Activated CD4-positive, alpha-beta T cell treated with anti-CD3 and anti-CD28 coated beads for 36 hours (primary cell): Measurements from ENCODE around the gene PTTG1. TPM values are rescaled to one million over a fixed set of nuclear protein-coding genes. Genes with fewer than 3 reads are reported as not detected.
"Not testable (repeated sequence)": the region's sequence is repeated elsewhere in the genome, so short reads cannot be mapped to it uniquely, and the experiment has no call there.

Experiments used
- ATAC-seq: fragments of 200-7000 bp; cut with Tn5 transposase; one replicate; pipeline ENCODE4 v1.10.0; 2021; ENCODE audit warnings: mild to moderate bottlenecking, moderate library complexity
- CTCF ChIA-PET: fragments of 350-600 bp; sonication (Branson Sonifier 250); formaldehyde crosslinking; loops from one replicate; lab custom pipeline; 2021; ENCODE audit warnings: antibody characterized with exemption; lab: Charles Lee
- POLR2A ChIA-PET: fragments of 350-600 bp; sonication (Branson Sonifier 250); formaldehyde crosslinking; loops from one replicate; lab custom pipeline; 2021; ENCODE audit warnings: antibody characterized with exemption, inconsistent platforms; lab: Charles Lee
- DNase-seq: peaks from one replicate; pipeline ENCODE4 v3.0.0-alpha.2; 2020
- H3K27ac Mint-ChIP-seq: one replicate; pipeline ENCODE4 v1.8.0; 2021; ENCODE audit warnings: mixed read lengths
- H3K27me3 Mint-ChIP-seq: one replicate; pipeline ENCODE4 v1.8.0; 2021; ENCODE audit warnings: mixed read lengths
- H3K36me3 Mint-ChIP-seq: one replicate; pipeline ENCODE4 v1.8.0; 2021; ENCODE audit warnings: low read depth, mixed read lengths
- H3K4me1 Mint-ChIP-seq: one replicate; pipeline ENCODE4 v1.8.0; 2021; ENCODE audit warnings: mixed read lengths
- H3K4me3 Mint-ChIP-seq: one replicate; pipeline ENCODE4 v1.8.0; 2021; ENCODE audit warnings: mild to moderate bottlenecking, moderate library complexity, mixed read lengths
- H3K9me3 Mint-ChIP-seq: one replicate; pipeline ENCODE4 v1.8.0; 2021; ENCODE audit warnings: low read depth, mixed read lengths
- intact Hi-C, 2 experiments: fragments of 100-400 bp; cut with DNase I in 1 of 2; cut with micrococcal nuclease in 1 of 2; formaldehyde crosslinking; loops; one replicate each; pipeline versions ENCODE4 v1.14.2 to v1.15.1; 2022 to 2024; cut with DNase I, micrococcal nuclease
- total RNA-seq, 2 experiments: library from RNA; stranded (reverse); gene quantifications; one replicate each; pipeline ENCODE4 v1.2.3, GENCODE V29; 2021

PTTG1 gene
- total RNA-seq, 2 experiments from 2014 or later: 169 to 212 TPM

DNA sequence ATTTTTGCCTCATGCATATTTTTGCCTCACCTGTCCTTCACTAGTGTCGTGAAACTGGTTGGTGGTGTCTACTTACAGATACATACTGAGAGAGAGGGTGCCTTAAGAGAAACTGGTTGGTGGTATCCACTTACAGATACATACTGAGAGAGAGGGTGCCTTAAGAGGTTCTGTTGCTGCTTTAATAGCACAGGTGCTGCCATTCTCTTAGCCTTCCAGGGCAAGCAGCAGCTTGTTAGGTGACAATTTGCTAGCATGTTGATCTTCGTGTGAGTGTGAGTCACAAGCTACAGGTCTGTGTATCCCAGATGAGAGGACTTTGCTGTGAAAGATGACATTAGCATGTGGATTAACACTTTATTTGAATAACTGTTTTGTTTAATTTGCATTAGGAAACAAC is 1.4 kb downstream of the PTTG1 start:
- Mint-ChIP-seq H3K4me3 (peak overlapping the region; percentile 92), H3K9me3 (no peaks in the 10 kb centered on the region), H3K4me1 (peaks cover 54% of the 10 kb centered on the region), H3K27me3 (no peaks in the 10 kb centered on the region), H3K27ac (peak overlapping the region; percentile 39), H3K36me3 (peaks cover 40% of the 10 kb centered on the region)
- POLR2A ChIA-PET: no interaction called here
- intact Hi-C loops: loop anchor here in 1 of 2 experiments (5.0 kb wide), 1 partner anchor 1161 kb away; the partner anchor contains the start of gene UBLCP1
- ATAC-seq (no peak), DNase-seq (no peak)
- CTCF ChIA-PET: interaction anchor here (0.7 to 9.3 kb wide), 5 partner anchors 8 to 56 kb away, joined by 3 to 107 read pairs (median 4); no protein-coding TSS in a partner anchor

DNA sequence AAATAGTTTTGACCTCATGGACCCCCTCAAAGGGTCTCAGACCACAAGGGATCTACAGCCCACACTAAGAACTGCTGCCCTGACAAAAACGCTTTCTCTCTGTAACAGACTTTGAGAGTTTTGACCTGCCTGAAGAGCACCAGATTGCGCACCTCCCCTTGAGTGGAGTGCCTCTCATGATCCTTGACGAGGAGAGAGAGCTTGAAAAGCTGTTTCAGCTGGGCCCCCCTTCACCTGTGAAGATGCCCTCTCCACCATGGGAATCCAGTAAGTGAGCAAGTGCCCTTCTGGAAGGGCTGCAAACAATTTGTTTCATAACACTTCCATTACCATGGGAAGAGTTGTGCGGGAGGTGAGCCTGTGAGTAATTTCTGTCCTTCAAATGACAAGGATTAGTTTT is 6.0 kb downstream of the PTTG1 start:
- intact Hi-C loops: no loop called here
- Mint-ChIP-seq H3K4me1 (peaks cover 32% of the 10 kb centered on the region), H3K27ac (no peak overlapping the region), H3K9me3 (no peaks in the 10 kb centered on the region), H3K36me3 (peaks cover 49% of the 10 kb centered on the region), H3K27me3 (no peaks in the 10 kb centered on the region), H3K4me3 (no peak overlapping the region)
- no peak for ATAC-seq
- ChIA-PET POLR2A (no interaction called here), CTCF (interaction anchor here (0.9 to 4.2 kb wide), 2 partner anchors 11 to 405 kb away, joined by 3 to 34 read pairs; no protein-coding TSS in a partner anchor)
- DNase-seq: no peak

DNA sequence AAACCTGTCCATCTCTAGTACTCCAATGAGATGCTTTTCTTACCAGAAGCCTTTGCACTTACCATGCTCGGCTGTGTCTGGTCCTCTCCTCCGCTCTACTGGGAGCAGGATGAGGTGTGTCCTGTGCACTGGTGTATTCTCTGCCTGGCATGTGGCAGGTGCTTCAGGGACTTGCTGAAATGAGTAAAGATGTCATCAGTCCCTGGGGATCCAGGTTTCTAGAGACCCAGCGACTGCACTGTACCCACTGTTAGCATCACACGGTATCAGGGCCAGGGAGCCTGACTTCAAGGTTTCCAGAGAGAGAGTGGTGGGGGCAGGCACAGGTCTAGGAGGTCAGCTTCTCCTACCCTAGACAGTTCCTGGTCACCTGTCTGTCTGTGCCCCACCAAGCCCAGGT is 10.5 kb downstream of the PTTG1 start:
- peaks cover 9% of the 10 kb centered on the region for H3K4me1 Mint-ChIP-seq
- ATAC-seq (no peak), DNase-seq (no peak)
- H3K27ac Mint-ChIP-seq: no peak overlapping the region
- H3K9me3 Mint-ChIP-seq: no peaks in the 10 kb centered on the region
- ChIA-PET POLR2A (no interaction called here), CTCF (interaction anchor here (0.6 to 1.0 kb wide), 2 partner anchors 10 to 20 kb away, joined by 3 to 4 read pairs; no protein-coding TSS in a partner anchor)
- peaks cover 4% of the 10 kb centered on the region for H3K27me3 Mint-ChIP-seq
- intact Hi-C loops: loop anchor here in 1 of 2 experiments (10.0 kb wide), 1 partner anchor 413 kb away; no protein-coding TSS in a partner anchor
- peaks cover 20% of the 10 kb centered on the region for H3K36me3 Mint-ChIP-seq
- no peak overlapping the region for H3K4me3 Mint-ChIP-seq

DNA sequence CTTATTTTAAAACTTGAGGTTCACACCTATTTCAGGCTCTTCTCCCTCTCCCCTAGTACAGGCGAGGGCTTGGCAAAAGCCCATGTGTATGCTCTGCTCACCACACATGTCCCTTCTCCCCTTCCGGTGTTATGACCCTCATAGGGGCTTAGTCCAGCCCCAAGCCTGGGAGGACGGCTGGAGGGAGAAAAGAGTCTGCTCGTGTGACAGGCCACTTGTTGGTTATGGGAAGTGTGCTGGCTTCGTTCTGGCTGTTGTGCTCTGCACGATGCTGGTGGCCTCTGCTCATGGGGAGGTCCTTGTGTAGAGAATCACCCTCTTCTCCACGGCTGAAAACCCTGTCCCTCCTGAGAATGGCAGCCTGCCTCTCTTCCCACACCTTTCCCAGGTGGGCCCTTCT is 11.1 kb downstream of the PTTG1 start:
- Mint-ChIP-seq H3K9me3 (no peaks in the 10 kb centered on the region), H3K27ac (no peak overlapping the region)

DNA sequence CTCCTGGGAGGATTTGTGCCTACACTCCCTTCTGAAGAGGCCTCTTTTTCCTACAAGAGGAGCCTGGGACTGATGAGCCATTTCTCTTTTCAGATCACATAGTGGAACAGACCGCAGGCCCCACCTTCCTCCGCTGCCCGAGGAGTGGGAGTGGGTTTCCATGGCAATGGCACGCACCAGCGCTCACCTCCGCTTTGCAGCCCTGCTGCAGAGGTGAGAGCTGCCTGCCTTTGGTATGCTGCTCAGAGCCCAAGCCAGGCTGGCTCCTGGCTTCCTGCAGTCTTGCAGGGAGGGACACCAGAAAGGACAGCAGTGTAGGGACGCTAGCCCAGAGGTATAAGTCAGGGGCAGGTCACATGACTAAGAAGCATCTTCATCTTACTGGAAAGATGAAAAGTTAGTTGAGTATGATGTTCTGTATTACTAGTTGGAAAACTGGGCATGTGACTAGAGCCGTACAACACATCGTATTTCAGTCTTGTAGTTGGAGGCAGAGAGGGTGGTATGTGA is 12.4 kb downstream of the PTTG1 start:
- ATAC-seq: peak; percentile 18
- Mint-ChIP-seq H3K9me3 (no peaks in the 10 kb centered on the region), H3K27ac (peak overlapping the region; percentile 49), H3K4me1 (peaks cover 15% of the 10 kb centered on the region), H3K36me3 (peaks cover 4% of the 10 kb centered on the region), H3K27me3 (peaks cover 4% of the 10 kb centered on the region), H3K4me3 (no peak overlapping the region)
- CTCF ChIA-PET: interaction anchor here (0.7 to 1.1 kb wide), 2 partner anchors 10 to 1552 kb away, joined by 3 read pairs; no protein-coding TSS in a partner anchor
- intact Hi-C loops: loop anchor here in 1 of 2 experiments (10.0 kb wide), 1 partner anchor 411 kb away; no protein-coding TSS in a partner anchor
- POLR2A ChIA-PET: no interaction called here
- peak; percentile 63 for DNase-seq

More for the DNA sequence above, 11.1 kb downstream of the PTTG1 start:
- intact Hi-C loops: loop anchor here in 1 of 2 experiments (10.0 kb wide), 1 partner anchor 412 kb away; no protein-coding TSS in a partner anchor
- peaks cover 16% of the 10 kb centered on the region for H3K36me3 Mint-ChIP-seq
- no peak overlapping the region for H3K4me3 Mint-ChIP-seq
- CTCF ChIA-PET: interaction anchor here (0.8 to 1.0 kb wide), 2 partner anchors 10 to 75 kb away, joined by 4 read pairs; no protein-coding TSS in a partner anchor
- no peak for DNase-seq
- H3K27me3 Mint-ChIP-seq: peaks cover 4% of the 10 kb centered on the region
- ATAC-seq: no peak
- H3K4me1 Mint-ChIP-seq: peaks cover 9% of the 10 kb centered on the region
- POLR2A ChIA-PET: no interaction called here

DNA sequence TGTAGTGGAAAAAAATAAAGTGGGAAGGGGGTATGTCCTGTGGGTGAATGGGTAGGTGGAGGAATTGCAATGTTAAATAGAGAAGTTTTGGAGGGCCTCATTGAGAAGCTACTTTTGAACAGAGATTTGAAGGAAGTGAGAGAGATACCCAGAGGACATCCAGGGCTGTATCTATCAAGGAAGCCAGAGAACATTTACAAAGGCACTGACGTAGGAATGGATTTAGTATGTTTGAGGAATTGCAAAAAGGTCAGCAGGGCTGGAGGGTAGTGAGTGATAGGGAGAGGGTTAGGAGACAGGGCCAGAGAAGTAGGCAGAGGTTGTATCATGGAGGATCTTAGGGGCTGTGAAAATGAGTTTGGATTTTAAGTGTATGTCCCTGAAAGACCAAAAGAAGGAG is 13.9 kb downstream of the PTTG1 start:
- Mint-ChIP-seq H3K4me3 (no peak overlapping the region), H3K27me3 (peaks cover 4% of the 10 kb centered on the region), H3K9me3 (no peaks in the 10 kb centered on the region), H3K4me1 (peaks cover 24% of the 10 kb centered on the region), H3K36me3 (no peaks in the 10 kb centered on the region), H3K27ac (peak overlapping the region; percentile 12)
- POLR2A ChIA-PET: no interaction called here
- DNase-seq (no peak), ATAC-seq (no peak)
- intact Hi-C loops: loop anchor here in 1 of 2 experiments (10.0 kb wide), 1 partner anchor 409 kb away; no protein-coding TSS in a partner anchor
- CTCF ChIA-PET: interaction anchor here (1.4 kb wide), 1 partner anchor 71 kb away, joined by 8 read pairs; no protein-coding TSS in a partner anchor

DNA sequence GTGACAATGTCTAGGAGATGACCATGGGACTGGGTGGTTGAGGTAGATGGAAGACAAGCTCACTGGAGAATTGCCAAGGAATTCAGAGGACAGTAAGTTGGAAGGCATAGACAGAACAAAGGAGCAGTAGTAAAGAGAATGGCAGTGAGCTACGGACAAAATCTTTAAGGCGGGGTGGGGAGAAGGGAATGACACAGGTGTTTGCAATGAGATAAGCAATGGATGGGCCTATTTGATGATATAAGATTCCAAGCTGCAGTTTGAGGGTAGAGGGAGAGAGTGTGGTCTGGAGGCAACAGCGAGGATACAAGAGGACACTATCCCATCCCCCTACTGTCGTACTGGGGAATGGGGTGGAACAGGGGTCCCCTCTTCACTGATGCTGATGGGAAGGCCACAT is 14.4 kb downstream of the PTTG1 start:
- no peaks in the 10 kb centered on the region for H3K36me3 Mint-ChIP-seq
- no peak overlapping the region for H3K4me3 Mint-ChIP-seq
- H3K9me3 Mint-ChIP-seq: no peaks in the 10 kb centered on the region
- no peak for DNase-seq
- CTCF ChIA-PET: interaction anchor here (0.5 to 1.4 kb wide), 2 partner anchors 17 to 71 kb away, joined by 3 to 8 read pairs; partner anchors contain the start of gene SLU7
- ATAC-seq: no peak
- POLR2A ChIA-PET: no interaction called here
- no peak overlapping the region for H3K27ac Mint-ChIP-seq
- intact Hi-C loops: loop anchor here in 1 of 2 experiments (10.0 kb wide), 1 partner anchor 409 kb away; no protein-coding TSS in a partner anchor
- peaks cover 4% of the 10 kb centered on the region for H3K27me3 Mint-ChIP-seq
- H3K4me1 Mint-ChIP-seq: peaks cover 27% of the 10 kb centered on the region

DNA sequence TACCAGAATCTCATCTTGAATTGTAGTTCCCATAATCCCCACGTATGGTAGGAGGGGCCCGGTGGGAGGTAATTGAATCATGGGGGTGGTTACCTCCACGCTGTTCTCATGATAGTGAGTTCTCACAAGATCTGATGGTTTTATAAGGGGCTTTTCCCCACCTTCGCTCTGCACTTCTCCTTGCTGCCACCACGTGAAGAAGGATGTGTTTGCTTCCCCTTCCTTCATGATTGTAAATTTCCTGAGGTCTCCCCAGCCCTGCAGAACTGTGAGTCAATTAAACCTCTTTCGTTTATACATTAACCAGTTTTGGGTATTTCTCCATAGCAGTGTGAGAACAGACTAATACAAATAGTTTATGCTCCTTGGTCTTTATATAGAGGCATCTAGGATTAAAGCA is 15.0 kb downstream of the PTTG1 start:
- POLR2A ChIA-PET, H3K36me3 Mint-ChIP-seq, H3K4me3 Mint-ChIP-seq, H3K9me3 Mint-ChIP-seq, ATAC-seq, H3K27me3 Mint-ChIP-seq: not testable (repeated sequence)
- peaks cover 33% of the 10 kb centered on the region for H3K4me1 Mint-ChIP-seq
- CTCF ChIA-PET: interaction anchor here (0.5 to 6.2 kb wide), 3 partner anchors 15 to 70 kb away, joined by 3 to 107 read pairs (median 100); partner anchors contain the start of genes PTTG1 and SLU7
- intact Hi-C loops: loop anchor here in 1 of 2 experiments (10.0 kb wide), 1 partner anchor 408 kb away; no protein-coding TSS in a partner anchor
- peak overlapping the region; percentile 24 for H3K27ac Mint-ChIP-seq
- DNase-seq: peak; percentile 25

DNA sequence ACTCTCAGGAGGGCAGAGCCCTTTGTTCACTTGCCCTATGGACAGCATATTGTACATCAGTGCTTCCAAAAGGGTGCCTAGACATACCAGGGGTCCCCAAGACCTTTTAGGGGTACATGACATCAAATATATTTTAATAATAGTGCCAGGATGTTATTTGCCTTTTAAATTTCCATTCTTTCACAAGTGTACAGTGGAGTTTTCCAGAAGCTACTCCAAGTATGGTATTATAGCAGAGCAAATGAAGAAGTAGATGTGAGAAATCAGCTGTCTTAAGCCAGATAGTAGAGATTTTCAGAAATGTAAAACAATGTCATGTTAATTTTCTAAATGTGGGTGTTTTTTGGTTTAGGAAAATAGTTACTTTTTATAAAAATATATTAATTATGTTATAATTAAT is 15.6 kb downstream of the PTTG1 start:
- Mint-ChIP-seq H3K9me3 (no peaks in the 10 kb centered on the region), H3K4me1 (peaks cover 35% of the 10 kb centered on the region), H3K27ac (no peak overlapping the region), H3K4me3 (no peak overlapping the region), H3K27me3 (peaks cover 4% of the 10 kb centered on the region), H3K36me3 (no peaks in the 10 kb centered on the region)
- DNase-seq (no peak), ATAC-seq (no peak)
- CTCF ChIA-PET: interaction anchor here (1.2 to 6.2 kb wide), 13 partner anchors 9 to 1112 kb away, joined by 3 to 107 read pairs (median 15); partner anchors contain the start of genes PTTG1 and SLU7
- POLR2A ChIA-PET: no interaction called here
- intact Hi-C loops: loop anchor here in 1 of 2 experiments (10.0 kb wide), 1 partner anchor 408 kb away; no protein-coding TSS in a partner anchor

DNA sequence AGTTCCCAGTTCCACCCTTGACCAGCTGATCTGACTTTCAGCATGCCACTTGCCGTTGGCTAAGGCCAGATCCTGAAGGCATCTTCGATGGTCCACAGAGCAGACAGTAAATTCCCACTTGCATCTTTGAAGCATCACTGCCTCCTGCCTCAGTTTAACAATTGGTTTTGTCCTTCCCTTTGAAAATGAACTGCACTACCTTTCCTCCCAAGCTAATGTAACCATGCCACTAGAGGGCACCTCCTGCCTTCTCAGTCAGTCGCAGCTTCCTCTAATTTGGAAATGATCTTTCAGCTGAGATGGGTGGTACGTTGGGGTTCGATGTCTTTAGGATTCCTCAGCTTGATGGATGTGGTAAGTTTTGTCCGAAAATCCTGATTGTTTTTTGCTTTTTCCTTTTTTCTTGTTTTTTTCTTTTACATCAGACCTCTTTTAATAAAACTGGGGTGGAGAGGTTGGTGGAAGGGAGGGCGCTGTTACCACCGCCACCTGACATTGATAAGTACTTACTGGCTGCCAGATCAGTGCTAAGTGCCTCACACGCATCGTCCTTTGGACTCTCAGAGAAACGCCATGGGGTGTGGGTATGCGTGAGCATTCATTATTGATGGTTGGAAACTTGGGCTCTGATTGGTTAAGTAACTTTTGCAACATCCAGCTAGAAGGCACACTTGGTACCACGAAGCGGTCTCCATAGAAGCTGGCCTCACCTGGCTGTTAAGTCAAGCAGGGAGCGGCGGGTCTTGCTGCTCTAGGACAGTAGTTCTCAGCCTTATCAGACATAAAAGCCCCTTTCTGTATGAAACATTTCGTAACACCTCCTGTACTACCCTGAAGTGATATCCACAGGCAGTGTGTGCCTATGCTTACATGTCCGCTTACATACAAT is 16.9 kb downstream of the PTTG1 start:
- ChIA-PET POLR2A (interaction anchor here (0.5 to 2.3 kb wide), 4 partner anchors 17 to 68 kb away, joined by 3 to 18 read pairs (median 5); partner anchors contain the start of gene PTTG1), CTCF (interaction anchor here (0.6 to 6.2 kb wide), 62 partner anchors 8 to 1111 kb away, joined by 3 to 107 read pairs (median 4); partner anchors contain the start of genes PTTG1 and SLU7)
- intact Hi-C loops: loop anchor here (1.0 to 10.0 kb wide), 9 partner anchors 16 to 406 kb away; partner anchors contain the start of gene PTTG1 (in 1 of the 2)
- peak; percentile 64 for ATAC-seq
- Mint-ChIP-seq H3K36me3 (no peaks in the 10 kb centered on the region), H3K9me3 (no peaks in the 10 kb centered on the region), H3K4me3 (peak overlapping the region; percentile 74), H3K27me3 (peaks cover 4% of the 10 kb centered on the region), H3K27ac (peak overlapping the region; percentile 97), H3K4me1 (peaks cover 35% of the 10 kb centered on the region)
- DNase-seq: peak; percentile 76
